SU-DHL-6 (cell line): ENCODE results near the gene SMKR1.

ENCODE experiments used
- CTCF ChIP-seq: fragments of 200-600 bp; sonication (generic); IDR thresholded peaks from one replicate; pipeline ENCODE4 v1.5.1; 2017; ENCODE audit warnings: antibody characterized with exemption, mild to moderate bottlenecking, low read length, moderate library complexity; ENCODE audit not compliant: insufficient read depth, poor library complexity, severe bottlenecking
- EZH2phosphoT487 ChIP-seq: fragments of 200-600 bp; sonication (generic), shearing (Covaris generic); conservative IDR thresholded peaks from 2 replicates; pipeline ENCODE4 v1.6.1; 2018; ENCODE audit warnings: mild to moderate bottlenecking, antibody characterized with exemption, low read length, moderate library complexity, mixed read lengths

- TF ChIP-seq CTCF (no peak), EZH2phosphoT487 (no peak)
Observed at GRCh38 chr7:129461809-129462208, 40.5 kb upstream of the SMKR1 start.
